ENCODE results near the gene LHX8.

Gene LHX8

GRCh38 chr1:75126611-75127101 lies 7.5 kb upstream of the LHX8 start:
- H3K4me2 ChIP-seq (ENCODE audit: low read length), result no peak overlapping the region
- H3K27me3 ChIP-seq (ENCODE audit: low read depth, low read length), result no peaks in the 10 kb centered on the region
- H3K27ac ChIP-seq (ENCODE audit: low read length), result no peak overlapping the region
- no peaks in the 10 kb centered on the region for H3K79me2 ChIP-seq (ENCODE audit: low read length)
- H3K9ac ChIP-seq (ENCODE audit: low read length), result no peak overlapping the region
- H3K36me3 ChIP-seq (replicated peaks; ENCODE audit: low read depth, low read length), result no peaks in the 10 kb centered on the region
- no peak overlapping the region for H3K4me3 ChIP-seq (ENCODE audit: low read length)
- H3K4me1 ChIP-seq (ENCODE audit: low read length), result no peaks in the 10 kb centered on the region
- no peaks in the 10 kb centered on the region for H3K9me3 ChIP-seq (ENCODE audit: insufficient read depth, low read length)
- H2AFZ ChIP-seq (ENCODE audit: low read depth, low read length), result no peak overlapping the region
- no peaks in the 10 kb centered on the region for H4K20me1 ChIP-seq (ENCODE audit: insufficient read depth, low read length)
- TF ChIP-seq CTCF (IDR thresholded peaks at IDR 0.05; ENCODE audit: low read depth, low read length), result no peak
- TF ChIP-seq EZH2phosphoT487 (IDR thresholded peaks at IDR 0.05; ENCODE audit: low read depth), result no peak

DNA sequence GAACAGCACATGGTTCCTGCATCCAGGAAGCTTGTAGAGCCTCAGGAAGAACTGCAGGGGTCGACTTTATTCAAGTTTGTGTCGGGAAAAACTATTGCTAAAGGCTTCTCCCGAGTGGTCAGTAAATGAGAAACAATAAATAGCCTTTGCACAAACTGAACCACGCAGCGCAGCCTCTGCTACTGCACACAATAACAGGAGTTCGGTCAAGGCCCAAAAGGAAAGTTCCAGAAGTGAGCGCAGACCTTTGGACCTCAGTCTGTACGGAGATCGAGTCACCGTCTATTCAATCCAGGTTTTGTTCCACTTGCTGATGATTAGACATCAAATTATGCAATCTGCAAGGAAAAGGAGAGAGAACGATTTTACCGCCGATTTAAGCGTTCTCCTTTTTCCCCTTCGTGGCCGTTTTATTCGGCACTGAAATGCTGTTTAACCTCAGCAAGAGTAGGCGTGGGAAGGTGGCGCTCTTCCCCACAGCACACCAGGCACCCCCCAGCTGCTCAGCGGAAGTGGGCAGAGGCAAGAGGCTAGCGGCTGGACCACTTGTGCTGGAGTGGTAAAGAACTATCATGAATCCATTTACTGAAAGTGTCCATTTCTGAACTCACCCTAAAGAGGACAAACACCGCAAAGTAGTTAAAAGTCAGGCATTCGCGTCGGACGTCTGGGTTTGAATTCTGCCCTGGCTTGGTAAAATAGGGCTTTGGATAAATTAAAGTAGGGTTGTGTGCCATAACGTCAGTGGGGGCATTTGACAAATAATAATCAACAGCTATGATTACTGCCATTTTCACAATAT lies 6.1 kb upstream of the LHX8 start:
- no peaks in the 10 kb centered on the region for H4K20me1 ChIP-seq (ENCODE audit: insufficient read depth, low read length)
- H3K9me3 ChIP-seq (ENCODE audit: insufficient read depth, low read length), result no peaks in the 10 kb centered on the region
- no peak overlapping the region for H3K9ac ChIP-seq (ENCODE audit: low read length)
- H3K27me3 ChIP-seq (ENCODE audit: low read depth, low read length), result no peaks in the 10 kb centered on the region
- TF ChIP-seq EZH2phosphoT487 (IDR thresholded peaks at IDR 0.05; ENCODE audit: low read depth) (no peak), CTCF (IDR thresholded peaks at IDR 0.05; ENCODE audit: low read depth, low read length) (no peak)
- no peak overlapping the region for H2AFZ ChIP-seq (ENCODE audit: low read depth, low read length)
- H3K79me2 ChIP-seq (ENCODE audit: low read length), result no peaks in the 10 kb centered on the region
- H3K27ac ChIP-seq (ENCODE audit: low read length), result no peak overlapping the region
- no peaks in the 10 kb centered on the region for H3K4me1 ChIP-seq (ENCODE audit: low read length)
- H3K36me3 ChIP-seq (replicated peaks; ENCODE audit: low read depth, low read length), result no peaks in the 10 kb centered on the region
- H3K4me2 ChIP-seq (ENCODE audit: low read length), result no peak overlapping the region
- H3K4me3 ChIP-seq (ENCODE audit: low read length), result no peak overlapping the region

DNA sequence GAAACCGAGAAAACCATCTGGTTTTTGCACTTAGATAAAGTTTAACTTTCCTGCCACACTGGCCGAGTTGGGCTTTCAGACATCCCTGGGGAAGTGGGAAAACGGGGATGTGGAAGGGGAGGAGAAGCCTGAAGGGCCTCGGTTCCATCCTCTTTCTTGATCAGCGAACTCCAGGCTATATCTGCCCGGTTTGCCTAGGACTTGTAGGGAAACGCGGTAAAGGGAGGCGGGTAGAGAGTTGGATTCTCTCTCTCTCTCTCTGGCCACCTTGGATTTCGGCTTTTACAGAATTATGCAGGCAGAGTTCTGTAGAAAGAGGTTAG lies 4.6 kb upstream of the LHX8 start:
- no peaks in the 10 kb centered on the region for H3K79me2 ChIP-seq (ENCODE audit: low read length)
- H3K4me2 ChIP-seq (ENCODE audit: low read length), result no peak overlapping the region
- no peaks in the 10 kb centered on the region for H3K4me1 ChIP-seq (ENCODE audit: low read length)
- no peaks in the 10 kb centered on the region for H3K36me3 ChIP-seq (replicated peaks; ENCODE audit: low read depth, low read length)
- H3K9ac ChIP-seq (ENCODE audit: low read length), result no peak overlapping the region
- H3K9me3 ChIP-seq (ENCODE audit: insufficient read depth, low read length), result no peaks in the 10 kb centered on the region
- no peak overlapping the region for H3K4me3 ChIP-seq (ENCODE audit: low read length)
- H3K27me3 ChIP-seq (ENCODE audit: low read depth, low read length), result no peaks in the 10 kb centered on the region
- TF ChIP-seq CTCF (IDR thresholded peaks at IDR 0.05; ENCODE audit: low read depth, low read length), result no peak
- no peak for TF ChIP-seq EZH2phosphoT487 (IDR thresholded peaks at IDR 0.05; ENCODE audit: low read depth)
- no peak overlapping the region for H2AFZ ChIP-seq (ENCODE audit: low read depth, low read length)
- H3K27ac ChIP-seq (ENCODE audit: low read length), result no peak overlapping the region
- no peaks in the 10 kb centered on the region for H4K20me1 ChIP-seq (ENCODE audit: insufficient read depth, low read length)

- H3K4me1 ChIP-seq (ENCODE audit: low read length), result no peaks in the 10 kb centered on the region
- H3K9me3 ChIP-seq (ENCODE audit: insufficient read depth, low read length), result no peaks in the 10 kb centered on the region
- no peak overlapping the region for H3K4me2 ChIP-seq (ENCODE audit: low read length)
- no peaks in the 10 kb centered on the region for H3K79me2 ChIP-seq (ENCODE audit: low read length)
- no peaks in the 10 kb centered on the region for H3K27me3 ChIP-seq (ENCODE audit: low read depth, low read length)
- no peaks in the 10 kb centered on the region for H3K36me3 ChIP-seq (replicated peaks; ENCODE audit: low read depth, low read length)
- H4K20me1 ChIP-seq (ENCODE audit: insufficient read depth, low read length), result no peaks in the 10 kb centered on the region
- no peak overlapping the region for H3K4me3 ChIP-seq (ENCODE audit: low read length)
- TF ChIP-seq EZH2phosphoT487 (IDR thresholded peaks at IDR 0.05; ENCODE audit: low read depth) (no peak), CTCF (IDR thresholded peaks at IDR 0.05; ENCODE audit: low read depth, low read length) (no peak)
- no peak overlapping the region for H3K9ac ChIP-seq (ENCODE audit: low read length)
- H2AFZ ChIP-seq (ENCODE audit: low read depth, low read length), result no peak overlapping the region
- H3K27ac ChIP-seq (ENCODE audit: low read length), result no peak overlapping the region
Measured at GRCh38 chr1:75129983-75130789, 4.0 kb upstream of the LHX8 start.
